DOHH2 (cell line): Measurements from ENCODE around the gene RAMP3.

Experiments
- CTCF ChIP-seq: fragments of 200-600 bp; sonication (generic); IDR thresholded peaks from one replicate; pipeline ENCODE4 v1.5.1; 2014; ENCODE audit warnings: antibody characterized with exemption, mild to moderate bottlenecking, low read depth, low read length; ENCODE audit not compliant: poor library complexity, severe bottlenecking
- EZH2phosphoT487 ChIP-seq: fragments of 200-600 bp; sonication (generic); IDR thresholded peaks from 2 replicates; pipeline ENCODE4 v1.6.1; 2017; ENCODE audit warnings: borderline replicate concordance, mild to moderate bottlenecking, antibody characterized with exemption, low read length, moderate library complexity, mixed read lengths

GRCh38 chr7:45183711-45184210 is 26.2 kb downstream of the RAMP3 start:
- TF ChIP-seq EZH2phosphoT487 (no peak), CTCF (no peak)
